Thyroid gland (tissue), 4 donors: ENCODE measurements around the gene KRT73.

ENCODE experiments used
- CTCF ChIP-seq, 6 experiments: fragments of 200-600 bp in 3 of 6; fragments of 450-650 bp in 3 of 6; sonication (generic) in 3 of 6; IDR thresholded peaks; one replicate each; pipeline ENCODE4 v1.5.1; 2016 to 2019; ENCODE audit warnings: antibody characterized with exemption in 6 of 6, mild to moderate bottlenecking in 2 of 6, inconsistent platforms in 1 of 6, moderate library complexity in 1 of 6
- POLR2A ChIP-seq, 2 donors: fragments of 450-650 bp; IDR thresholded peaks; one replicate each; pipeline ENCODE4 v1.6.1; 2017; ENCODE audit warnings: antibody characterized with exemption in 2 of 2, mild to moderate bottlenecking in 2 of 2, moderate library complexity in 1 of 2

DNA sequence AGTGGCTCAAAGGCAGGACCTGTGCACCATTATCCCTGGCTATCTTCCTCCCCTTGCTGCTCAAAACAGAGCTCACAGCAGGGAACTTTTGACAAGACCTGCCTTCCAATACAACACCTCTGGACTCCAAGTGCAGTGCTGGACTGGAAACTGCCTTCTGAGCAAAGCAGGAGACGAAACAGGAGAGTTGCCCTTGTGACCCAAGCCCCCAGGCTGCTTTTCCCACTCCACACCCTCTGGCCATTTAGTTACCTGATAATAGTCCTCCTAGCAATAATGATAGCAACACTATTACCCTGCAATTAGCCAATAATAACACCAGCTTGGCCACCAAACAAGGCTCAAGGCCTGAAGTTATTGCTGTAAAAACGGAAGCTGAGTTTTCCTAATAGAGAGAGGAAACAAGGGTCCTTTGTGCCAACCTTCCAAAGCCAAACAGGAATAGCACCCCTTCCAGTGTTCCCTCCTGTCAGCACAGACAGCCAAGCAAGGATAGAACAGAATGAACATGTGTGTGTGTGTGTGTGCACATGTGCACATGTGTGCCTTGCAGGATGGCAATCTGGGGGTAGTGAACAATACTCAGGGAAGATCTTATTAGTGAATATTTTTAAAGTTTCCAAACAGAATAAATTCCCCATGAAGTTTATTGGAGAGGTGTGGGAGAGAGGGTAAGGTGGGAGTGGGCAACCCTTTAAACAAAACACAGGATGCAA, 9.2 kb upstream of the KRT73 start:
- no peak for TF ChIP-seq CTCF (IDR thresholded peaks at IDR 0.05)
- no peak for TF ChIP-seq POLR2A (IDR thresholded peaks at IDR 0.05)
